Thymus (tissue), 11 donors: ENCODE data around the gene AUTS2. TPM values are rescaled to one million over a fixed set of nuclear protein-coding genes. Genes with fewer than 3 reads are reported as not detected.

Experiments used
- DNase-seq, 9 donors: peaks; one replicate each; pipeline ENCODE4 v3.0.0-alpha.2; 2013; ENCODE audit warnings: low spot score in 9 of 9, low read depth in 6 of 9, missing footprints in 1 of 9
- H3K27ac ChIP-seq, 2 donors: one replicate each; pipeline ENCODE4 v1.5.1; 2013; ENCODE audit warnings: control low read depth in 1 of 2, low read depth in 1 of 2, low read length in 1 of 2, mild to moderate bottlenecking in 1 of 2, moderate library complexity in 1 of 2
- H3K27me3 ChIP-seq, 2 donors: one replicate each; pipeline ENCODE4 v1.5.1; 2013; ENCODE audit warnings: low read length in 1 of 2; ENCODE audit not compliant: control insufficient read depth in 2 of 2, insufficient read depth in 1 of 2
- H3K36me3 ChIP-seq, 2 donors: one replicate each; pipeline ENCODE4 v1.5.1; 2013; ENCODE audit warnings: low read length in 1 of 2, mild to moderate bottlenecking in 1 of 2, moderate library complexity in 1 of 2; ENCODE audit not compliant: control insufficient read depth in 2 of 2, insufficient read depth in 2 of 2
- H3K4me1 ChIP-seq, 2 donors: one replicate each; pipeline ENCODE4 v1.5.1; 2013; ENCODE audit warnings: low read length in 2 of 2; ENCODE audit not compliant: control insufficient read depth in 2 of 2, insufficient read depth in 2 of 2
- H3K4me3 ChIP-seq, 2 donors: one replicate each; pipeline ENCODE4 v1.5.1; 2013; ENCODE audit warnings: low read length in 2 of 2, control low read depth in 1 of 2, mild to moderate bottlenecking in 1 of 2
- H3K9me3 ChIP-seq, 2 donors: one replicate each; pipeline ENCODE4 v1.5.1; 2013; ENCODE audit warnings: low read length in 1 of 2, mild to moderate bottlenecking in 1 of 2; ENCODE audit not compliant: control insufficient read depth in 2 of 2, insufficient read depth in 1 of 2
- WGBS: extraction: QIAGEN DNeasy Blood & Tissue Kit; methylation state at CpG from one replicate; pipeline ENCODE4 v1.1.7; 2013; 5-methylcytosine and 5-hydroxymethylcytosine counted together
- polyA plus RNA-seq: library from polyadenylated mRNA; stranded (reverse); fragments of 200-250 nt; gene quantifications from one replicate; pipeline ENCODE4 v1.2.3, GENCODE V29; 2013
- total RNA-seq: library from RNA; stranded (reverse); fragments of 120-200 nt; gene quantifications from one replicate; pipeline ENCODE4 v1.2.4, GENCODE V29; 2013
- donor health status: healthy.

The AUTS2 gene
- total and polyA plus RNA-seq, 2 donors: 9.2 to 17.1 TPM

GRCh38 chr7:69756235-69756634 lies 158.0 kb downstream of the AUTS2 start:
- no peak for DNase-seq
- Histone ChIP-seq H3K27ac (peak overlapping the region in 1 of 2 donors; percentile 57), H3K9me3 (no peaks in the 10 kb centered on the region), H3K27me3 (no peaks in the 10 kb centered on the region), H3K36me3 (no peaks in the 10 kb centered on the region), H3K4me1 (peaks cover 38 to 63% of the 10 kb centered on the region in 2 donors), H3K4me3 (no peak overlapping the region)
- 90% methylated on average over 1 of the region's 1 CpG for WGBS

- WGBS: 96% methylated on average over 1 of the region's 1 CpG
- Histone ChIP-seq H3K4me1 (peaks cover 34 to 57% of the 10 kb centered on the region in 2 donors), H3K27me3 (no peaks in the 10 kb centered on the region), H3K36me3 (no peaks in the 10 kb centered on the region), H3K27ac (peak overlapping the region in 1 of 2 donors; percentile 81), H3K4me3 (no peak overlapping the region), H3K9me3 (no peaks in the 10 kb centered on the region)
- DNase-seq: no peak
Measured at GRCh38 chr7:69757528-69757927, 159.3 kb downstream of the AUTS2 start.

GRCh38 chr7:69757981-69758430 lies 159.7 kb downstream of the AUTS2 start:
- 56% methylated on average over 1 of the region's 1 CpG for WGBS
- peaks cover 33 to 53% of the 10 kb centered on the region in 2 donors for H3K4me1 ChIP-seq
- H3K27me3 ChIP-seq: no peaks in the 10 kb centered on the region
- H3K27ac ChIP-seq: peak overlapping the region in 1 of 2 donors; percentile 81
- no peaks in the 10 kb centered on the region for H3K9me3 ChIP-seq
- peak in 2 of 9 donors; percentile 35 to 65 for DNase-seq
- no peaks in the 10 kb centered on the region for H3K36me3 ChIP-seq
- peak overlapping the region in 1 of 2 donors; percentile 10 for H3K4me3 ChIP-seq

GRCh38 chr7:69759373-69759772 lies 161.1 kb downstream of the AUTS2 start:
- H3K27ac ChIP-seq: no peak overlapping the region
- H3K4me3 ChIP-seq: no peak overlapping the region
- no peaks in the 10 kb centered on the region for H3K36me3 ChIP-seq
- no peak for DNase-seq
- 96% methylated on average over 4 of the region's 4 CpGs for WGBS
- H3K9me3 ChIP-seq: no peaks in the 10 kb centered on the region
- H3K4me1 ChIP-seq: peaks cover 20 to 40% of the 10 kb centered on the region in 2 donors
- H3K27me3 ChIP-seq: no peaks in the 10 kb centered on the region

- peaks cover 9 to 22% of the 10 kb centered on the region in 2 donors for H3K4me1 ChIP-seq
- no peaks in the 10 kb centered on the region for H3K9me3 ChIP-seq
- no peaks in the 10 kb centered on the region for H3K27me3 ChIP-seq
- H3K27ac ChIP-seq: no peak overlapping the region
- 95% methylated on average over 5 of the region's 5 CpGs for WGBS
- no peaks in the 10 kb centered on the region for H3K36me3 ChIP-seq
- DNase-seq: no peak
- no peak overlapping the region for H3K4me3 ChIP-seq
Measured at GRCh38 chr7:69761290-69761922, 163.1 kb downstream of the AUTS2 start.

- Histone ChIP-seq H3K9me3 (no peaks in the 10 kb centered on the region), H3K36me3 (no peaks in the 10 kb centered on the region), H3K27me3 (no peaks in the 10 kb centered on the region), H3K4me1 (peaks cover 8 to 14% of the 10 kb centered on the region in 2 donors), H3K4me3 (no peak overlapping the region), H3K27ac (no peak overlapping the region)
- 90% methylated on average over 3 of the region's 3 CpGs for WGBS
- no peak for DNase-seq
Measured at GRCh38 chr7:69762821-69763352, 164.6 kb downstream of the AUTS2 start.

GRCh38 chr7:69763513-69763912 lies 165.2 kb downstream of the AUTS2 start:
- 94% methylated on average over 3 of the region's 3 CpGs for WGBS
- no peak for DNase-seq
- Histone ChIP-seq H3K36me3 (no peaks in the 10 kb centered on the region), H3K27ac (no peak overlapping the region), H3K9me3 (no peaks in the 10 kb centered on the region), H3K27me3 (no peaks in the 10 kb centered on the region), H3K4me3 (no peak overlapping the region), H3K4me1 (peaks cover 5 to 9% of the 10 kb centered on the region in 2 donors)

GRCh38 chr7:69764147-69764546 lies 165.9 kb downstream of the AUTS2 start:
- Histone ChIP-seq H3K9me3 (no peaks in the 10 kb centered on the region), H3K27ac (no peak overlapping the region), H3K4me1 (peaks cover 0 to 3% of the 10 kb centered on the region in 2 donors), H3K27me3 (no peaks in the 10 kb centered on the region), H3K4me3 (no peak overlapping the region), H3K36me3 (no peaks in the 10 kb centered on the region)
- no peak for DNase-seq
- 100% methylated on average over 4 of the region's 4 CpGs for WGBS

- no peak for DNase-seq
- Histone ChIP-seq H3K36me3 (no peaks in the 10 kb centered on the region), H3K9me3 (no peaks in the 10 kb centered on the region), H3K27me3 (no peaks in the 10 kb centered on the region), H3K4me3 (no peak overlapping the region), H3K27ac (no peak overlapping the region), H3K4me1 (no peaks in the 10 kb centered on the region)
- 100% methylated on average over 2 of the region's 2 CpGs for WGBS
Measured at GRCh38 chr7:69764681-69765080, 166.4 kb downstream of the AUTS2 start.
